IPS-NIHi7 (cell line): Measurements from ENCODE around the gene PPP2R2B.
A peak's percentile ranks its signal among the peaks of the same experiment; 100 is the strongest.

Source experiments
- DNase-seq: peaks from one replicate; pipeline ENCODE4 v3.0.0; 2012; ENCODE audit warnings: mixed read lengths; ENCODE audit errors: extremely low spot score

PPP2R2B gene

GRCh38 chr5:146699664-146700418 is 178.7 kb downstream of the PPP2R2B start:
- DNase-seq, result no peak

- no peak for DNase-seq
These were observed 179.4 kb downstream of the PPP2R2B start for GRCh38 chr5:146699138-146699537.

- DNase-seq, result no peak
These were observed 179.9 kb downstream of the PPP2R2B start for GRCh38 chr5:146698651-146699050.

GRCh38 chr5:146697211-146697610 is 181.3 kb downstream of the PPP2R2B start:
- no peak for DNase-seq

- DNase-seq, result no peak
These were observed 182.9 kb downstream of the PPP2R2B start for GRCh38 chr5:146695646-146696045.

- DNase-seq, result no peak
These were observed 187.6 kb downstream of the PPP2R2B start for GRCh38 chr5:146690880-146691355.

- no peak for DNase-seq
These were observed 190.9 kb downstream of the PPP2R2B start for GRCh38 chr5:146687630-146688029.

- DNase-seq, result no peak
These were observed 194.7 kb downstream of the PPP2R2B start for GRCh38 chr5:146683861-146684260.

- no peak for DNase-seq
These were observed 195.5 kb downstream of the PPP2R2B start for GRCh38 chr5:146682899-146683532.

GRCh38 chr5:146681585-146682105 is 196.9 kb downstream of the PPP2R2B start:
- no peak for DNase-seq

- no peak for DNase-seq
These were observed 197.5 kb downstream of the PPP2R2B start for GRCh38 chr5:146680846-146681584.

- DNase-seq, result no peak
These were observed 202.9 kb downstream of the PPP2R2B start for GRCh38 chr5:146675636-146676035.

- DNase-seq, result no peak
These were observed 205.7 kb downstream of the PPP2R2B start for GRCh38 chr5:146672866-146673265.

- DNase-seq, result no peak
These were observed 206.8 kb downstream of the PPP2R2B start for GRCh38 chr5:146671561-146672295.

- no peak for DNase-seq
These were observed 208.9 kb downstream of the PPP2R2B start for GRCh38 chr5:146669656-146670055.

GRCh38 chr5:146667633-146668272 is 210.8 kb downstream of the PPP2R2B start:
- DNase-seq, result no peak

- DNase-seq, result peak; percentile 29
These were observed 216.3 kb downstream of the PPP2R2B start for GRCh38 chr5:146662229-146662628.

- no peak for DNase-seq
These were observed 218.1 kb downstream of the PPP2R2B start for GRCh38 chr5:146660376-146660960.

GRCh38 chr5:146659961-146660360 is 218.6 kb downstream of the PPP2R2B start:
- no peak for DNase-seq

GRCh38 chr5:146656703-146657102 is 221.9 kb downstream of the PPP2R2B start:
- DNase-seq, result no peak

GRCh38 chr5:146653560-146653959 is 225.0 kb downstream of the PPP2R2B start:
- no peak for DNase-seq
